Skin epidermis (tissue), 12 donors: Measurements from ENCODE around the gene MTERF4.

Source experiments
- H3K27ac ChIP-seq, 21 experiments: fragments of 200-600 bp; sonication (generic) in 11 of 21; one replicate each; pipeline ENCODE4 v1.5.0; 2020; ENCODE audit warnings: mild to moderate bottlenecking in 3 of 21, inconsistent platforms in 2 of 21, moderate library complexity in 2 of 21
- H3K4me3 ChIP-seq, 7 experiments: fragments of 200-600 bp; sonication (generic) in 2 of 7; one replicate each; pipeline ENCODE4 v1.5.0; 2020; ENCODE audit warnings: inconsistent platforms in 2 of 7, mild to moderate bottlenecking in 2 of 7, moderate library complexity in 1 of 7

MTERF4 gene

GRCh38 chr2:241063093-241063551 lies 39.0 kb downstream of the MTERF4 start:
- peak overlapping the region; percentile 5 to 41 (median 17) for H3K4me3 ChIP-seq

GRCh38 chr2:241062389-241063092 lies 39.5 kb downstream of the MTERF4 start:
- peak overlapping the region in 3 of 7 experiments; percentile 5 to 41 (median 11) for H3K4me3 ChIP-seq
- H3K27ac ChIP-seq: peak overlapping the region in 9 of 21 experiments; percentile 0 to 67 (median 24)

More at GRCh38 chr2:241063093-241063551, 39.0 kb downstream of the MTERF4 start:
- peak overlapping the region in 7 of 21 experiments; percentile 4 to 67 (median 57) for H3K27ac ChIP-seq

- peak overlapping the region in 3 of 21 experiments; percentile 0 to 52 (median 50) for H3K27ac ChIP-seq
- H3K4me3 ChIP-seq: peak overlapping the region in 1 of 7 experiments; percentile 7
These were observed 40.8 kb downstream of the MTERF4 start for GRCh38 chr2:241061275-241061674.

GRCh38 chr2:241053576-241054251 lies 48.4 kb downstream of the MTERF4 start:
- Histone ChIP-seq H3K27ac (no peak overlapping the region), H3K4me3 (no peak overlapping the region)

GRCh38 chr2:241052677-241053360 lies 49.3 kb downstream of the MTERF4 start:
- H3K4me3 ChIP-seq: no peak overlapping the region
- H3K27ac ChIP-seq: no peak overlapping the region

- Histone ChIP-seq H3K27ac (no peak overlapping the region), H3K4me3 (no peak overlapping the region)
These were observed 50.3 kb downstream of the MTERF4 start for GRCh38 chr2:241051578-241052487.

- H3K4me3 ChIP-seq: no peak overlapping the region
- H3K27ac ChIP-seq: no peak overlapping the region
These were observed 51.2 kb downstream of the MTERF4 start for GRCh38 chr2:241050624-241051577.

GRCh38 chr2:241049739-241050623 lies 52.1 kb downstream of the MTERF4 start:
- no peak overlapping the region for H3K4me3 ChIP-seq
- no peak overlapping the region for H3K27ac ChIP-seq

- Histone ChIP-seq H3K27ac (no peak overlapping the region), H3K4me3 (no peak overlapping the region)
These were observed 53.1 kb downstream of the MTERF4 start for GRCh38 chr2:241048949-241049343.

- H3K27ac ChIP-seq: no peak overlapping the region
- no peak overlapping the region for H3K4me3 ChIP-seq
These were observed 53.7 kb downstream of the MTERF4 start for GRCh38 chr2:241048149-241048948.

GRCh38 chr2:241047253-241048010 lies 54.7 kb downstream of the MTERF4 start:
- Histone ChIP-seq H3K27ac (no peak overlapping the region), H3K4me3 (no peak overlapping the region)
